NT2/D1 (cell line): ENCODE results near the gene ALPK3.

Source experiments
- SUZ12 ChIP-seq: IDR thresholded peaks from 2 replicates; pipeline ENCODE4 v1.6.1; 2011; ENCODE audit not compliant: insufficient read length, insufficient read depth; ENCODE audit errors: extremely low read depth
- YY1 ChIP-seq: IDR thresholded peaks from 2 replicates; pipeline ENCODE4 v1.6.1; 2011; ENCODE audit not compliant: insufficient read length, insufficient read depth
- ZNF274 ChIP-seq: IDR thresholded peaks from 2 replicates; pipeline ENCODE4 v1.6.1; 2011; ENCODE audit warnings: mild to moderate bottlenecking, low read depth, low read length

GRCh38 chr15:84871428-84871985 is 54.4 kb downstream of the ALPK3 start:
- TF ChIP-seq YY1 (no peak), ZNF274 (no peak), SUZ12 (no peak)
